ENCODE results near the gene HS6ST3. TPM values are rescaled to one million over a fixed set of nuclear protein-coding genes. Genes with fewer than 3 reads are reported as not detected.

HS6ST3 gene
- total and polyA plus RNA-seq, 2 of the 13 experiments (the other 11 are each of a cell fraction or from before 2014, with no cell fraction given) = not detected

DNA sequence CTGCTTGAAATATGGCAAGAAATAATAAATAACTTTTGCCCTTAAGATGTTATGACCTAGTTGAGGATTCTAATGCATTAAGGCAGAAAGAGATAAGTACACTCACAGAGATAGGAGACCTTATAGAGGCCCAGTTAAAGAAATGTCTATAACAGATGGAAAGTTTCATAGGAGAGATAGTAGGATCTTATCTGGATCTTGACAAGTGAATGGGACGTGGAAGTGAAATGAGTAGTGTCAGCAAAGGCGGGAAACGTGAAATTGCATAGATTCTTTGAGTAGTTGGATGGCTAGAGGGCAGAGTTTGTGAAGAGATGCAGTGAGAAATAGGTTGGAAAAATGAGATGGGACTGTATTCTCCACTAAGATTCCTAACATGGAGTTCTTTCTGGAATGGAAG, 71.2 kb downstream of the HS6ST3 start (continued):
- TF ChIP-seq SRSF1 (optimal IDR thresholded peaks at IDR 0.05; ENCODE audit: low read depth, low read length) (no peak), PCBP1 (IDR thresholded peaks at IDR 0.05; ENCODE audit: borderline replicate concordance, low read depth, low read length) (no peak), ZIK1 (CRISPR knock-in tag; IDR thresholded peaks at IDR 0.05; ENCODE audit: borderline replicate concordance, low read depth) (no peak), ZFP36 (IDR thresholded peaks at IDR 0.05; ENCODE audit: borderline replicate concordance, low read depth, low read length, partially characterized antibody) (no peak), ZFP36L1 (CRISPR knock-in tag; IDR thresholded peaks at IDR 0.05) (no peak), MXD4 (CRISPR knock-in tag; IDR thresholded peaks at IDR 0.05) (no peak), ONECUT2 (CRISPR knock-in tag; IDR thresholded peaks at IDR 0.05) (no peak), NR2F2 (IDR thresholded peaks at IDR 0.05; ENCODE audit: borderline replicate concordance, low read depth) (no peak), ZNF710 (CRISPR knock-in tag; IDR thresholded peaks at IDR 0.05; ENCODE audit: borderline replicate concordance) (no peak), BRCA1 (CRISPR knock-in tag; IDR thresholded peaks at IDR 0.05) (no peak), ZNF264 (CRISPR knock-in tag; IDR thresholded peaks at IDR 0.05) (no peak)

GRCh38 chr13:96165840-96166239, 75.9 kb downstream of the HS6ST3 start:
- Histone ChIP-seq H3K79me2 (ENCODE audit: insufficient read depth, low read length) (no peaks in the 10 kb centered on the region), H3K9me3 (ENCODE audit: low read length) (no peaks in the 10 kb centered on the region), H4K20me1 (ENCODE audit: insufficient read depth, low read length) (no peaks in the 10 kb centered on the region), H3K27ac (ENCODE audit: extremely low read length, insufficient read depth, low read length) (no peak overlapping the region), H2AFZ (ENCODE audit: low read length) (no peak overlapping the region), H3K4me1 (ENCODE audit: insufficient read depth, low read length) (no peaks in the 10 kb centered on the region), H3K27me3 (ENCODE audit: control insufficient read depth in 1 of 2, insufficient read depth in 2 of 2, low read length in 2 of 2) (no peaks in the 10 kb centered on the region), H3K4me2 (ENCODE audit: low read depth, low read length) (no peak overlapping the region), H3K4me3 (replicated peaks in 1 of 3; ENCODE audit: insufficient read depth in 1 of 3, low read depth in 2 of 3, low read length in 3 of 3) (no peak overlapping the region), H3K9ac (ENCODE audit: insufficient read depth, low read depth, low read length) (no peak overlapping the region), H3K36me3 (replicated peaks in 1 of 2; ENCODE audit: control insufficient read depth in 1 of 2, insufficient read depth in 2 of 2, low read length in 2 of 2) (no peaks in the 10 kb centered on the region)
- ChIA-PET CTCF (ENCODE audit: low intra/inter-chr PET ratio, low total read pairs) (no interaction called here), POLR2A (no interaction called here)
- no peak for DNase-seq (ENCODE audit: low spot score)
- in situ Hi-C loops (cut with HindIII; ENCODE audit: extremely low pct_ligation_motif_present, low pct_unique_long_range_greater_than_20kb) = no loop called here
- FAIRE-seq = no peak
- no TSS peak for BruUV-seq (replicated peaks)
- no peak for ATAC-seq
- 7% methylated on average over 1 of the region's 1 CpG for WGBS (ENCODE audit: low lambda C conversion rate)
- TF ChIP-seq ZMYM4 (CRISPR knock-in tag; IDR thresholded peaks at IDR 0.05) (no peak), AKAP8 (CRISPR knock-in tag; IDR thresholded peaks at IDR 0.05) (no peak), RXRB (CRISPR knock-in tag; IDR thresholded peaks at IDR 0.05; ENCODE audit: borderline replicate concordance) (no peak), FOXK2 (IDR thresholded peaks at IDR 0.05) (no peak), ZMAT3 (CRISPR knock-in tag; conservative IDR thresholded peaks at IDR 0.05) (no peak), SPEN (CRISPR knock-in tag; IDR thresholded peaks at IDR 0.05; ENCODE audit: low read depth) (no peak)
- TF ChIP-seq, protein P1, sequence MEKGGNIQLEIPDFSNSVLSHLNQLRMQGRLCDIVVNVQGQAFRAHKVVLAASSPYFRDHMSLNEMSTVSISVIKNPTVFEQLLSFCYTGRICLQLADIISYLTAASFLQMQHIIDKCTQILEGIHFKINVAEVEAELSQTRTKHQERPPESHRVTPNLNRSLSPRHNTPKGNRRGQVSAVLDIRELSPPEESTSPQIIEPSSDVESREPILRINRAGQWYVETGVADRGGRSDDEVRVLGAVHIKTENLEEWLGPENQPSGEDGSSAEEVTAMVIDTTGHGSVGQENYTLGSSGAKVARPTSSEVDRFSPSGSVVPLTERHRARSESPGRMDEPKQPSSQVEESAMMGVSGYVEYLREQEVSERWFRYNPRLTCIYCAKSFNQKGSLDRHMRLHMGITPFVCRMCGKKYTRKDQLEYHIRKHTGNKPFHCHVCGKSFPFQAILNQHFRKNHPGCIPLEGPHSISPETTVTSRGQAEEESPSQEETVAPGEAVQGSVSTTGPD (CRISPR knock-in tag; IDR thresholded peaks at IDR 0.05) = no peak
- intact Hi-C loops (cut with micrococcal nuclease; ENCODE audit: unreplicated experiment) = no loop called here
